GM19395 (cell line): ENCODE measurements around the gene MIER3.
"Not testable (repeated sequence)": the region's sequence is repeated elsewhere in the genome, so short reads cannot be mapped to it uniquely, and the experiment has no call there.

Source experiments
- ATAC-seq: cut with Tn5 transposase; IDR thresholded peaks from one replicate; pipeline ENCODE4 v1.9.1; 2021; ENCODE audit warnings: mild to moderate bottlenecking, moderate library complexity; ENCODE audit not compliant: unreplicated experiment

Gene MIER3

GRCh38 chr5:56951946-56952691 is at the start of gene MIER3:
Gene MIER3 (minus strand): TSS chr5:56952123. CDS start chr5:56952102, 21 bp downstream.
- ATAC-seq = peak; percentile 86

- ATAC-seq = no peak
These were observed 43.7 kb upstream of the MIER3 start for GRCh38 chr5:56995596-56995995.

GRCh38 chr5:56993241-56993640 is 41.3 kb upstream of the MIER3 start:
- no peak for ATAC-seq

GRCh38 chr5:56989676-56990075 is 37.8 kb upstream of the MIER3 start:
- ATAC-seq = no peak

- ATAC-seq = no peak
These were observed 36.6 kb upstream of the MIER3 start for GRCh38 chr5:56988490-56988889.

GRCh38 chr5:56987171-56987570 is 35.2 kb upstream of the MIER3 start:
- no peak for ATAC-seq

GRCh38 chr5:56986626-56986947 is 34.7 kb upstream of the MIER3 start:
- peak; percentile 28 for ATAC-seq

- ATAC-seq = peak; percentile 59
These were observed 34.2 kb upstream of the MIER3 start for GRCh38 chr5:56985936-56986625.

- ATAC-seq = no peak
These were observed 32.5 kb upstream of the MIER3 start for GRCh38 chr5:56984445-56984844.

- ATAC-seq = peak; percentile 71
These were observed 31.9 kb upstream of the MIER3 start for GRCh38 chr5:56983593-56984361.

GRCh38 chr5:56981548-56982315 is 29.8 kb upstream of the MIER3 start:
- no peak for ATAC-seq

GRCh38 chr5:56979968-56980367 is 28.0 kb upstream of the MIER3 start:
- ATAC-seq = no peak

GRCh38 chr5:56979526-56979925 is 27.6 kb upstream of the MIER3 start:
- ATAC-seq = not testable (repeated sequence)

- no peak for ATAC-seq
These were observed 25.9 kb upstream of the MIER3 start for GRCh38 chr5:56977822-56978221.

GRCh38 chr5:56977021-56977420 is 25.1 kb upstream of the MIER3 start:
- no peak for ATAC-seq

GRCh38 chr5:56974241-56974640 is 22.3 kb upstream of the MIER3 start:
- no peak for ATAC-seq

- ATAC-seq = no peak
These were observed 21.6 kb upstream of the MIER3 start for GRCh38 chr5:56973473-56973872.

GRCh38 chr5:56971275-56971674 is 19.4 kb upstream of the MIER3 start:
- no peak for ATAC-seq

GRCh38 chr5:56964173-56964572 is 12.2 kb upstream of the MIER3 start:
- ATAC-seq = no peak

- ATAC-seq = no peak
These were observed 11.3 kb upstream of the MIER3 start for GRCh38 chr5:56963246-56963645.

- no peak for ATAC-seq
These were observed 10.4 kb upstream of the MIER3 start for GRCh38 chr5:56962286-56962685.
